Smooth muscle cell (in vitro differentiated cells): ENCODE data around the gene PCDHGC4. TPM values are rescaled to one million over a fixed set of nuclear protein-coding genes. Genes with fewer than 3 reads are reported as not detected.
A peak's percentile ranks its signal among the peaks of the same experiment; 100 is the strongest.

Experiments
- DNase-seq: peaks from one replicate; lab custom pipeline; 2025; ENCODE audit not compliant: unreplicated experiment; lab: John Stamatoyannopoulos, UW
- H2AFZ ChIP-seq: fragments of 200-600 bp; sonication (generic); 2 replicates; pipeline ENCODE4 v1.6.0; 2016; ENCODE audit warnings: antibody characterized with exemption, low read depth, mild to moderate bottlenecking
- H3F3A ChIP-seq: fragments of 200-600 bp; sonication (generic); 2 replicates; pipeline ENCODE4 v1.6.0; 2017; ENCODE audit warnings: antibody characterized with exemption, low read depth
- H3K27ac ChIP-seq: fragments of 200-600 bp; sonication (generic); 2 replicates; pipeline ENCODE4 v1.5.1; 2016; ENCODE audit warnings: low read depth, mild to moderate bottlenecking
- H3K27me3 ChIP-seq: fragments of 200-600 bp; sonication (generic); 2 replicates; pipeline ENCODE4 v1.6.1; 2016; ENCODE audit warnings: low read depth, mild to moderate bottlenecking
- H3K36me3 ChIP-seq: fragments of 200-600 bp; sonication (generic); 2 replicates; pipeline ENCODE4 v1.5.1; 2016; ENCODE audit warnings: low read depth
- H3K4me1 ChIP-seq: fragments of 200-600 bp; sonication (generic); 2 replicates; pipeline ENCODE4 v1.5.1; 2016; ENCODE audit warnings: low read depth
- H3K4me2 ChIP-seq: fragments of 200-600 bp; sonication (generic); 2 replicates; pipeline ENCODE4 v1.6.0; 2016; ENCODE audit warnings: mild to moderate bottlenecking
- H3K4me3 ChIP-seq: fragments of 200-600 bp; sonication (generic); 2 replicates; pipeline ENCODE4 v1.5.1; 2016; ENCODE audit warnings: mild to moderate bottlenecking
- H3K79me2 ChIP-seq: fragments of 200-600 bp; sonication (generic); 2 replicates; pipeline ENCODE4 v1.6.0; 2016; ENCODE audit warnings: low read depth, mild to moderate bottlenecking
- H3K9ac ChIP-seq: fragments of 200-600 bp; sonication (generic); 2 replicates; pipeline ENCODE4 v1.6.0; 2016; ENCODE audit warnings: low read depth
- H3K9me3 ChIP-seq: fragments of 200-600 bp; sonication (generic); replicated peaks from 2 replicates; pipeline ENCODE4 v1.5.1; 2016; ENCODE audit warnings: low read depth
- H4K20me1 ChIP-seq: fragments of 200-600 bp; sonication (generic); 2 replicates; pipeline ENCODE4 v1.6.0; 2016; ENCODE audit warnings: low read depth
- CTCF ChIP-seq: fragments of 200-600 bp; sonication (generic); IDR thresholded peaks from 2 replicates; pipeline ENCODE4 v1.5.1; 2017; ENCODE audit warnings: borderline replicate concordance, mild to moderate bottlenecking, antibody characterized with exemption; ENCODE audit not compliant: insufficient read depth, poor library complexity, severe bottlenecking
- WGBS: methylation state at CpG from one replicate; pipeline ENCODE4 v1.1.7; 2016; ENCODE audit warnings: low lambda C conversion rate; 5-methylcytosine and 5-hydroxymethylcytosine counted together
- polyA plus RNA-seq: library from polyadenylated mRNA; unstranded; fragments of >200 nt; fragmentation: Nextera tagmentation; extraction: Ambion mirVana; gene quantifications from 2 replicates; pipeline ENCODE4 v1.2.1, GENCODE V29; 2016
- total RNA-seq: library from RNA; depleted of rRNA; stranded (reverse); fragments of >200 nt; gene quantifications from 2 replicates; pipeline ENCODE4 v1.2.3, GENCODE V29; 2014

PCDHGC4 gene
- total and polyA plus RNA-seq, 2 experiments from 2014 or later, result 0.16 to 3.8 TPM

- peaks cover 45% of the 10 kb centered on the region for H4K20me1 ChIP-seq
These were observed 8.9 kb downstream of the PCDHGC4 start for GRCh38 chr5:141493500-141494422.

GRCh38 chr5:141494761-141495452 is 10.1 kb downstream of the PCDHGC4 start:
- Histone ChIP-seq H3K36me3 (no peaks in the 10 kb centered on the region), H3K79me2 (peaks cover 45% of the 10 kb centered on the region), H3K27ac (peak overlapping the region; percentile 84), H3F3A (peaks cover 32% of the 10 kb centered on the region), H3K27me3 (no peaks in the 10 kb centered on the region), H4K20me1 (peaks cover 34% of the 10 kb centered on the region), H3K4me2 (peak overlapping the region; percentile 86), H2AFZ (no peak overlapping the region), H3K9me3 (no peaks in the 10 kb centered on the region), H3K4me1 (peaks cover 25% of the 10 kb centered on the region), H3K9ac (peak overlapping the region; percentile 53), H3K4me3 (peak overlapping the region; percentile 1)
- DNase-seq, result no peak
- WGBS, result 16% methylated on average over 21 of the region's 22 CpGs
- no peak for TF ChIP-seq CTCF

More at GRCh38 chr5:141493500-141494422, 8.9 kb downstream of the PCDHGC4 start:
- H3K4me1 ChIP-seq, result peaks cover 25% of the 10 kb centered on the region
- H3K4me2 ChIP-seq, result peak overlapping the region; percentile 86
- peak overlapping the region; percentile 84 for H3K27ac ChIP-seq
- peaks cover 42% of the 10 kb centered on the region for H3K79me2 ChIP-seq
- peak overlapping the region; percentile 39 for H3K9ac ChIP-seq
- no peaks in the 10 kb centered on the region for H3K9me3 ChIP-seq
- H3K27me3 ChIP-seq, result no peaks in the 10 kb centered on the region
- H3K4me3 ChIP-seq, result no peak overlapping the region
- H3K36me3 ChIP-seq, result no peaks in the 10 kb centered on the region
- peaks cover 39% of the 10 kb centered on the region for H3F3A ChIP-seq
- WGBS, result 71% methylated on average over 10 of the region's 10 CpGs
- DNase-seq, result no peak
- H2AFZ ChIP-seq, result no peak overlapping the region
- no peak for TF ChIP-seq CTCF

- H3K4me3 ChIP-seq, result no peak overlapping the region
- H3K4me1 ChIP-seq, result peaks cover 25% of the 10 kb centered on the region
- H3K9me3 ChIP-seq, result no peaks in the 10 kb centered on the region
- no peak for TF ChIP-seq CTCF
- no peak for DNase-seq
- peaks cover 28% of the 10 kb centered on the region for H3F3A ChIP-seq
- H4K20me1 ChIP-seq, result peaks cover 28% of the 10 kb centered on the region
- peak overlapping the region; percentile 84 for H3K27ac ChIP-seq
- WGBS, result 34% methylated on average over 8 of the region's 8 CpGs
- H3K4me2 ChIP-seq, result peak overlapping the region; percentile 86
- peaks cover 45% of the 10 kb centered on the region for H3K79me2 ChIP-seq
- no peak overlapping the region for H2AFZ ChIP-seq
- peak overlapping the region; percentile 53 for H3K9ac ChIP-seq
- no peaks in the 10 kb centered on the region for H3K36me3 ChIP-seq
- H3K27me3 ChIP-seq, result no peaks in the 10 kb centered on the region
These were observed 10.6 kb downstream of the PCDHGC4 start for GRCh38 chr5:141495453-141495811.
